T47D (cell line): Measurements from ENCODE around the gene CACNA1D.

ENCODE experiments used
- DNase-seq, 2 experiments: peaks; one replicate each; pipeline versions ENCODE4 v3.0.0 to v3.0.0-alpha.2; 2011 to 2012; ENCODE audit warnings: low read depth in 1 of 2, low spot score in 1 of 2
- JUND ChIP-seq: IDR thresholded peaks from 2 replicates; pipeline ENCODE4 v1.6.1; 2012; ENCODE audit warnings: low read depth
- in situ Hi-C: cut with HindIII; loops from 2 replicates; pipeline ENCODE4 v1.10.0; 2016; ENCODE audit warnings: low sequenced_read_pairs, low pct_unique_long_range_greater_than_20kb

Gene CACNA1D

DNA sequence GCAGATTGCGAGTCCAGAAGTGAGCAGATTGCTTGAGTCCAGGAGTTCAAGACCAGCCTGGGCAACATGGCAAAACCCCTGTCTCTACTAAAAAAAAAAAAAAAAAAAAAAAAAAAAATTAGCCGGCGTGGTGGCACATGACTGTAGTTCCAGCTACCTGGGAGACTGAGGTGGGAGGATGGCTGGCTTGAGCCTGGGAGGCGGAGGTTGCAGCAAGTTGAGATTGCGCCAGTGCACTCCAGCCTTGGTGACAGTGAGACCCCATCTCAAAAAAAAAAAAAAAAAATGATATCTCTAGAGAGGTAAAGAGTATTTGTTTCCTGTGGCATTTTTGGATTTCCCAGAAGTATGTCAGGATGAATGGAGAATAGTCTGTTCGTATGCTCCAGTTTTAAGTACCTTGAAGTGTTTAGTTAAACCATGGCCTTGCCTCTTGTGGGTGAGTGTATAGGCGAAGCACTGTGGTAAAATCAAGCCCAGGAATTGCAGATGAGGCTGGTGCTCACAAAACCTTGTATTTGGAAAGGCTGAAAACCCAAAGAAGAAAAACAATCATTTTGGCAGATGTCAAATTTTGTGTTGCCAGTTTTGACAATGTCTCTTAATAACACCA lies 5.9 kb downstream of the CACNA1D start:
- DNase-seq = no peak
- in situ Hi-C loops = no loop called here
- no peak for TF ChIP-seq JUND

GRCh38 chr3:53501178-53501577 lies 6.8 kb downstream of the CACNA1D start:
- TF ChIP-seq JUND = no peak
- in situ Hi-C loops = no loop called here
- DNase-seq = no peak

DNA sequence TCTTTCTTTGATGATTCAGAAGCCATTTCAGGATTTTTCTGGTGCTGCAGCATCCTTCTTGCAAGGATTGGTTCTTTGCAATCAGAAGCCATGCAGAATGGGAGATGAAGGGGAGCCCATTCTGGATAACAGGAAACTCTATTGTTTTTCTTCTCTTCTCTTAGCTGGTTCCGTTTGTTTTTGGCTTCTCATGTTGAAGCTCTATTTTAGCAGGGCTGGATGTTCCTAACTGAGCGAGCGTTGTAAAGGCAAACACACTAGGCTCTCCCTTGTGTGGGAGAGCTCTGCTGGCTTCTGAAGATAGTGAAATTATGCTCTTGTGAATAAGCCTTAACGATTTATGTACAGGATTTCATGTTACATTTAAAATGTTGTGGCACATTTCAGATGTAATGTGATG lies 8.3 kb downstream of the CACNA1D start:
- no peak for DNase-seq
- in situ Hi-C loops = no loop called here

DNA sequence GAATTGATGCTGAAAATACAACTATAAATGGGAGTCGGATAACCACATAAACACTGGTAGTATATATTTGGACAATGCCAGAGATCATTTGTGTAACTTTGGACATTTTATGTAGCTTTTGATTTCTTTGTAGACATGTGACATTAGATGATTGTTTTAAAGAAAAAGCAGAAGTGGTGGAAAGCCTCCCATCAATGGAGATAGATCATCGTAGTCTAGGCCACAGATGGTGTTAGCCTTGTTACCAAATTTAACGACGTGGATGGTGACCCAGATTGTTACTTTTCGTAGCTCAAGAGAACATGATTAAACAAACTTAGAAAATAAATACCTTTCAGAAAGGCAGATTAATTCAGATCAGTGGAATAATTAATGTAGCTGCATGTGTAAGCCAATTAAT lies 8.8 kb downstream of the CACNA1D start:
- no peak for DNase-seq
- in situ Hi-C loops = no loop called here
- no peak for TF ChIP-seq JUND

More for the DNA sequence above, 8.3 kb downstream of the CACNA1D start:
- no peak for TF ChIP-seq JUND

- TF ChIP-seq JUND = no peak
- no peak for DNase-seq
- in situ Hi-C loops = no loop called here
These were observed 11.8 kb downstream of the CACNA1D start for GRCh38 chr3:53506110-53506762.

GRCh38 chr3:53506763-53507145 lies 12.3 kb downstream of the CACNA1D start:
- DNase-seq = no peak
- TF ChIP-seq JUND = no peak
- in situ Hi-C loops = no loop called here

- TF ChIP-seq JUND = no peak
- DNase-seq = no peak
- in situ Hi-C loops = no loop called here
These were observed 15.1 kb downstream of the CACNA1D start for GRCh38 chr3:53509494-53509893.

GRCh38 chr3:53510508-53510907 lies 16.1 kb downstream of the CACNA1D start:
- DNase-seq = no peak
- in situ Hi-C loops = no loop called here
- TF ChIP-seq JUND = no peak

DNA sequence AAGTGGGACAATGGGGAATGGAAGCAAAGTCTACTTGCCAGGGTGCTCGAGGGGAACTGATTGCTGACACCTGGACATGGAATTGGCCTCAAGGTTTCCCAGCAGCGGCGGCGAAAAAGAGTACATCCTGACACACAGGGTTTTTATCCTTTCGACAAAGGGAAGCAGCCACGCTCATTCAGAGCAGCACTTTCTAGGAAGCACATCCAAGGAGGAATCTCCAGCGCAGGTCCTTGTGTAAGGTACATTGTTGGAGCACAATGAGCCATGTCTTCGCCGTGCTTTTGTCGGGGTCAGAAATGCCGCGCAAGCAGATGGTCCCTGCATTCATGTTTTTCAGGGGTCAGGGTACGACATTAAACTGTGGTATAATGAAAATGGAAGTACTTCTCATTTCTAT lies 16.8 kb downstream of the CACNA1D start:
- in situ Hi-C loops = no loop called here
- no peak for DNase-seq
- TF ChIP-seq JUND = no peak

DNA sequence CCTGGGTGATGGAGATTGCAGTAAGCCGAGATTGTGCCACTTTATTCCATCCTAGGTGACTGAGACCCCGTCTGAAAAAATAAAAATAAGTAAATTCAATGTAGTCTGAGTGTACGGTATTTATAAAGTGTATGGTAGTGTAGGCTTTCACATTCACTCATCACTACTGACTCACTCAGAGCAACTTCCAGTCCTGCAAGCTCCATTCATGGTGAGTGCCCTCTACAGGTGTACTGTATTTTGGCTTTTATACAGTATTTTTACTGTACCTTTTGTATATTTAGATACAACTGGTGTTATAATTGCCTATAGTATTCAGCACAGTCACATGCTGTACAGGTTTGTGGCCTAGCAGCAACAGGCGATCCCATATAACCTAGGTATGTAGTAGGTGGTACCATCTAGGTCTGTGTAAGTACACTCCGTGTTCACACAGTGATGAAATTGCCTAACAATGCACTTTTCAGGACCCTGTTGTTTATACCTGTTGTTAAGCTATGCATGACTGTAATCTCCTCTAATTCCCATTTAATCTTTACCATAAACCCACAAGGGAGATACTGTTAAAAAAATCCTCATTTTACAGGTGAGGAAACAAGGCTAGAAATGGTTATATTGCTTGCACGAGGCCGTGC lies 19.3 kb downstream of the CACNA1D start:
- TF ChIP-seq JUND = no peak
- in situ Hi-C loops = no loop called here
- no peak for DNase-seq

DNA sequence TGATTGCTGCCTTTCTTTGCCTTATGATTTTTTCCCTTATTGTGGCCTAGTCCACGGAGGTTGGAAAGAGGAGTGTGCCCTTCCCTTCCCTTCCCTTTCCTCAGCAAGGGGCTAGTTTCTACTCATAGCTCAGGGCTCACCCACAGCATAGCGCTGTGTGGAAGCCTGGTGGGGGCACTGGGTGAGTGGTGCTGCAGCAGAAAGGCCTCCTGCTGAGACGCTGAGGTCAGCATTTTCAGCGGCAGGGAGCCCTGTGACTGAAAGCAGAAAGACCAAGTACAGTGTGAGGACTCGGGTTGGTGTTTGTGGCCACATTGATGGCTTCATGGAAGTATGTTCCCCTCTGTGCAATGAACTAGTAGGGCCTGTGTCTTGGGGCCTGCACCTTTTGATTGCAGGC lies 21.9 kb downstream of the CACNA1D start:
- no peak for TF ChIP-seq JUND
- in situ Hi-C loops = no loop called here
- DNase-seq = no peak

- DNase-seq = peak in 1 of 2 experiments; percentile 56
- peak; percentile 54 for TF ChIP-seq JUND
- in situ Hi-C loops = no loop called here
These were observed 24.1 kb downstream of the CACNA1D start for GRCh38 chr3:53518495-53518981.

DNA sequence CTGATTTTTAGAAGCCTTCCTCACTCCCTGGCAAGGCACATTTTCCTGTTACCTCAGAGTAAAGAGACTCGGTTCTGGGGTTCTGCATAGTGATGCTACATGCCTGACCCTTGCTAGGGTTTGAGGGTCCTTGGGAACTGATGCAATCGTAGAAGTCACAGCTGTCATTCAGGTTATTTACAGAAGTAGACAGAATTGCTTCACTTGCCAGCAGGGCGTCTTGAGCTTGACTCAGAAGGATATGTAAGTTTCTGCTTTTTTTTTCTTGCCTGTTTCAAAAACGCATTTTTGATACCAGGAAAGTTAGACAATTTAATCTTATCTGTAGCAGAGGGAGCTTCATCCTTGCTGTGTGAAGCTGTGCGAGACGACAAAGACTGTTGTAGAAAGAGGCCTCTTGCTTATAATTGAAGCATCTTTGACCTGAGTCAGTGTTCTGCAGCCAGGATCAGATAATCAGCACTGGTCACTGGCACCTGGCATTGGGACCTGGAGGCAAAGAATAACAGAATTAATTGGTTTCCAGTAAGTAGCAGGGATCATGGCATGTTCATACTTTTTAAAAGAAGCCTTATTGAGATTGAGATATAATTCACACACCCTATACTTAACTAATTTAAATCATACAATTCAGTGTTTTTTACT lies 24.8 kb downstream of the CACNA1D start:
- peak in 1 of 2 experiments; percentile 51 for DNase-seq
- peak; percentile 70; the same call in 1 of the 2 replicates for TF ChIP-seq JUND
- in situ Hi-C loops = no loop called here
